ENCODE measurements around the gene C1orf159. TPM values are rescaled to one million over a fixed set of nuclear protein-coding genes. Genes with fewer than 3 reads are reported as not detected.
A peak's percentile ranks its signal among the peaks of the same experiment; 100 is the strongest.

C1orf159 gene
- total RNA-seq, 2 donors from 2014 or later, result 23.1 to 29.5 TPM

GRCh38 chr1:1162597-1163537 is 47.0 kb upstream of the C1orf159 start:
- Mint-ChIP-seq H3K9me3 (no peaks in the 10 kb centered on the region), H3K27ac (peak overlapping the region; percentile 72), H3K4me1 (peaks cover 7% of the 10 kb centered on the region), H3K27me3 (ENCODE audit: insufficient read depth) (peaks cover 7% of the 10 kb centered on the region), H3K36me3 (ENCODE audit: low read depth) (no peaks in the 10 kb centered on the region), H3K4me3 (peak overlapping the region; percentile 60)
- Histone ChIP-seq H3K9ac (ENCODE audit: extremely low read depth, low read length, poor library complexity, severe bottlenecking) (no peak overlapping the region), H3K27ac (ENCODE audit: low read depth, low read length) (no peak overlapping the region), H3K9me3 (ENCODE audit: control insufficient read depth, low read length) (no peaks in the 10 kb centered on the region), H3K36me3 (ENCODE audit: control insufficient read depth, insufficient read depth, low read length) (no peaks in the 10 kb centered on the region), H3K4me1 (ENCODE audit: control insufficient read depth, insufficient read depth, low read length) (peaks cover 3% of the 10 kb centered on the region), H3K4me3 (ENCODE audit: low read length) (no peak overlapping the region), H3K27me3 (ENCODE audit: control insufficient read depth, insufficient read depth, low read length, poor library complexity, severe bottlenecking) (no peaks in the 10 kb centered on the region)
- peak; percentile 90 for DNase-seq
- WGBS, 2 experiments (ENCODE audit: insufficient coverage in 1 of 2, insufficient read length in 1 of 2), result 88 to 90% methylated on average over 44 to 73 of the region's 73 CpGs
- TF ChIP-seq CTCF (conservative IDR thresholded peaks at IDR 0.05), result no peak

GRCh38 chr1:1161683-1162079 is 45.8 kb upstream of the C1orf159 start:
- no peak for TF ChIP-seq CTCF (conservative IDR thresholded peaks at IDR 0.05)
- H3K4me1 ChIP-seq (ENCODE audit: control insufficient read depth, insufficient read depth, low read length), result peaks cover 4% of the 10 kb centered on the region
- no peaks in the 10 kb centered on the region for H3K36me3 ChIP-seq (ENCODE audit: control insufficient read depth, insufficient read depth, low read length)
- Mint-ChIP-seq H3K9me3 (no peaks in the 10 kb centered on the region), H3K36me3 (ENCODE audit: low read depth) (no peaks in the 10 kb centered on the region), H3K4me3 (no peak overlapping the region), H3K4me1 (peaks cover 7% of the 10 kb centered on the region), H3K27me3 (ENCODE audit: insufficient read depth) (peaks cover 9% of the 10 kb centered on the region), H3K27ac (no peak overlapping the region)
- no peak overlapping the region for H3K4me3 ChIP-seq (ENCODE audit: low read length)
- H3K9me3 ChIP-seq (ENCODE audit: control insufficient read depth, low read length), result no peaks in the 10 kb centered on the region
- 89 to 90% methylated on average over 12 to 17 of the region's 17 CpGs for WGBS, 2 experiments (ENCODE audit: insufficient coverage in 1 of 2, insufficient read length in 1 of 2)
- no peaks in the 10 kb centered on the region for H3K27me3 ChIP-seq (ENCODE audit: control insufficient read depth, insufficient read depth, low read length, poor library complexity, severe bottlenecking)
- no peak overlapping the region for H3K9ac ChIP-seq (ENCODE audit: extremely low read depth, low read length, poor library complexity, severe bottlenecking)
- H3K27ac ChIP-seq (ENCODE audit: low read depth, low read length), result no peak overlapping the region
- no peak for DNase-seq

GRCh38 chr1:1161078-1161682 is 45.3 kb upstream of the C1orf159 start:
- Mint-ChIP-seq H3K27me3 (ENCODE audit: insufficient read depth) (peaks cover 10% of the 10 kb centered on the region), H3K27ac (no peak overlapping the region), H3K9me3 (no peaks in the 10 kb centered on the region), H3K36me3 (ENCODE audit: low read depth) (no peaks in the 10 kb centered on the region), H3K4me1 (peaks cover 7% of the 10 kb centered on the region), H3K4me3 (no peak overlapping the region)
- no peak overlapping the region for H3K27ac ChIP-seq (ENCODE audit: low read depth, low read length)
- 91 to 99% methylated on average over 20 to 29 of the region's 29 CpGs for WGBS, 2 experiments (ENCODE audit: insufficient coverage in 1 of 2, insufficient read length in 1 of 2)
- no peaks in the 10 kb centered on the region for H3K27me3 ChIP-seq (ENCODE audit: control insufficient read depth, insufficient read depth, low read length, poor library complexity, severe bottlenecking)
- TF ChIP-seq CTCF (conservative IDR thresholded peaks at IDR 0.05), result no peak
- no peak for DNase-seq
- H3K4me3 ChIP-seq (ENCODE audit: low read length), result no peak overlapping the region
- H3K4me1 ChIP-seq (ENCODE audit: control insufficient read depth, insufficient read depth, low read length), result peaks cover 4% of the 10 kb centered on the region
- H3K9me3 ChIP-seq (ENCODE audit: control insufficient read depth, low read length), result no peaks in the 10 kb centered on the region
- no peaks in the 10 kb centered on the region for H3K36me3 ChIP-seq (ENCODE audit: control insufficient read depth, insufficient read depth, low read length)
- no peak overlapping the region for H3K9ac ChIP-seq (ENCODE audit: extremely low read depth, low read length, poor library complexity, severe bottlenecking)
